ENCODE data around the gene TMEM63B. TPM values are rescaled to one million over a fixed set of nuclear protein-coding genes. Genes with fewer than 3 reads are reported as not detected.

The TMEM63B gene
- total and polyA plus RNA-seq, 9 of the 15 experiments (the other 6 are each of a cell fraction or from before 2014, with no cell fraction given), result 0.14 to 39.4 (median 14.4) TPM

- no peak for TF ChIP-seq MGA (IDR thresholded peaks at IDR 0.05)
- no peak for TF ChIP-seq POLR2A (conservative IDR thresholded peaks at IDR 0.05)
- TF ChIP-seq TCFL5 (CRISPR knock-in tag; conservative IDR thresholded peaks at IDR 0.05), result no peak
- no peak for TF ChIP-seq PHTF2 (CRISPR knock-in tag; IDR thresholded peaks at IDR 0.05)
- TF ChIP-seq DIDO1 (tag; IDR thresholded peaks at IDR 0.05; ENCODE audit: low read depth), result no peak
- TF ChIP-seq NFRKB (IDR thresholded peaks at IDR 0.05; ENCODE audit: low read depth), result no peak
- TF ChIP-seq HDAC8 (tag; IDR thresholded peaks at IDR 0.05), result no peak
- no peak for TF ChIP-seq ZNF184 (CRISPR knock-in tag; IDR thresholded peaks at IDR 0.05)
- TF ChIP-seq GABPB2 (CRISPR knock-in tag; conservative IDR thresholded peaks at IDR 0.05), result no peak
- no peak for TF ChIP-seq CBX3 (IDR thresholded peaks at IDR 0.05; ENCODE audit: borderline replicate concordance in 1 of 2, low read length in 2 of 2)
- no peak for TF ChIP-seq NELFE (IDR thresholded peaks at IDR 0.05; ENCODE audit: insufficient read depth, insufficient read length)
- TF ChIP-seq ZNF507 (tag; conservative IDR thresholded peaks at IDR 0.05), result no peak
- no peak for TF ChIP-seq ID3 (CRISPR knock-in tag; IDR thresholded peaks at IDR 0.05)
- peak; percentile 41; the same call in 1 of the 2 replicates for TF ChIP-seq ID3 (tag; IDR thresholded peaks at IDR 0.05)
- TF ChIP-seq GTF2A2 (tag; IDR thresholded peaks at IDR 0.05), result no peak
Measured at GRCh38 chr6:44128020-44128917, 915 bp downstream of the TMEM63B start (continued).
